ENCODE measurements around the gene HMGCL. TPM values are rescaled to one million over a fixed set of nuclear protein-coding genes. Genes with fewer than 3 reads are reported as not detected.
A peak's percentile ranks its signal among the peaks of the same experiment; 100 is the strongest.

Gene HMGCL
- total and polyA plus RNA-seq, 2 of the 13 experiments (the other 11 are each of a cell fraction or from before 2014, with no cell fraction given) = 21.3 to 41.4 TPM

GRCh38 chr1:23795676-23796465, 29.4 kb downstream of the HMGCL start:
- H3K4me1 ChIP-seq (ENCODE audit: insufficient read depth, low read length) = peaks cover 35% of the 10 kb centered on the region
- no peak overlapping the region for H3K9ac ChIP-seq (ENCODE audit: insufficient read depth, low read depth, low read length)
- peaks cover 9% of the 10 kb centered on the region; the same call in 1 of the 2 replicates for H4K20me1 ChIP-seq (ENCODE audit: insufficient read depth, low read length)
- H3K79me2 ChIP-seq (ENCODE audit: insufficient read depth, low read length) = peaks cover 31% of the 10 kb centered on the region
- no peak overlapping the region for H3K4me3 ChIP-seq (replicated peaks in 1 of 3; ENCODE audit: insufficient read depth in 1 of 3, low read depth in 2 of 3, low read length in 3 of 3)
- in situ Hi-C loops (cut with HindIII; ENCODE audit: extremely low pct_ligation_motif_present, low pct_unique_long_range_greater_than_20kb) (no loop called here), intact Hi-C loops (cut with micrococcal nuclease; ENCODE audit: unreplicated experiment) (no loop called here)
- DNase-seq (ENCODE audit: low spot score) (no peak), FAIRE-seq (no peak), ATAC-seq (no peak)
- H2AFZ ChIP-seq (ENCODE audit: low read length) = no peak overlapping the region
- peaks cover 16 to 44% of the 10 kb centered on the region in 2 experiments; a peak in 4 of 5 replicates for H3K36me3 ChIP-seq (replicated peaks in 1 of 2; ENCODE audit: control insufficient read depth in 1 of 2, insufficient read depth in 2 of 2, low read length in 2 of 2)
- H3K27me3 ChIP-seq (ENCODE audit: control insufficient read depth in 1 of 2, insufficient read depth in 2 of 2, low read length in 2 of 2) = no peaks in the 10 kb centered on the region; a peak in 1 of 5 replicates
- POLR2A ChIA-PET = interaction anchor here (10.9 kb wide), 1 partner anchor 18 kb away, joined by 154 read pairs; the partner anchor contains the start of gene PITHD1
- CTCF ChIA-PET (ENCODE audit: low intra/inter-chr PET ratio, low total read pairs) = interaction anchor here (1.2 kb wide), 1 partner anchor 24 kb away, joined by 4 read pairs; no protein-coding TSS in a partner anchor
- H3K27ac ChIP-seq (ENCODE audit: extremely low read length, insufficient read depth, low read length) = peak overlapping the region; percentile 25
- no peaks in the 10 kb centered on the region for H3K9me3 ChIP-seq (ENCODE audit: low read length)
- WGBS (ENCODE audit: low lambda C conversion rate) = 93% methylated on average over 5 of the region's 16 CpGs
- BruUV-seq (replicated peaks) = no TSS peak
- H3K4me2 ChIP-seq (ENCODE audit: low read depth, low read length) = no peak overlapping the region
- TF ChIP-seq ZNF605 (CRISPR knock-in tag; IDR thresholded peaks at IDR 0.05) = no peak
- TF ChIP-seq MXD1 (CRISPR knock-in tag; IDR thresholded peaks at IDR 0.05) = no peak
- no peak for TF ChIP-seq TCF12 (IDR thresholded peaks at IDR 0.05)
- no peak for TF ChIP-seq TCF12 (CRISPR knock-in tag; IDR thresholded peaks at IDR 0.05)
- no peak for TF ChIP-seq ZNF572 (CRISPR knock-in tag; IDR thresholded peaks at IDR 0.05)
- peak; percentile 69 for TF ChIP-seq RBFOX2 (IDR thresholded peaks at IDR 0.05; ENCODE audit: low read depth, low read length)
- no peak for TF ChIP-seq TRIM24 (CRISPR knock-in tag; IDR thresholded peaks at IDR 0.05)
- no peak for TF ChIP-seq MED8 (CRISPR knock-in tag; IDR thresholded peaks at IDR 0.05; ENCODE audit: insufficient replicate concordance)
- no peak for TF ChIP-seq FOXK2 (IDR thresholded peaks at IDR 0.05)
- no peak for TF ChIP-seq SRSF1 (optimal IDR thresholded peaks at IDR 0.05; ENCODE audit: low read depth, low read length)
- TF ChIP-seq PCBP2 (optimal IDR thresholded peaks at IDR 0.05; ENCODE audit: low read depth, low read length, poor library complexity, severe bottlenecking) = no peak
- TF ChIP-seq HNRNPLL (IDR thresholded peaks at IDR 0.05; ENCODE audit: low read depth, low read length, poor library complexity, severe bottlenecking) = peak; percentile 20
- TF ChIP-seq CTCF (CRISPR knock-in tag; IDR thresholded peaks at IDR 0.05) = no peak
- TF ChIP-seq ZNF234 (CRISPR knock-in tag; conservative IDR thresholded peaks at IDR 0.05) = no peak
- TF ChIP-seq ZNF530 (CRISPR knock-in tag; IDR thresholded peaks at IDR 0.05; ENCODE audit: low read depth) = no peak
- TF ChIP-seq TRAFD1 (CRISPR knock-in tag; IDR thresholded peaks at IDR 0.05; ENCODE audit: borderline replicate concordance) = no peak
- TF ChIP-seq HNRNPL (IDR thresholded peaks at IDR 0.05; ENCODE audit: low read depth, low read length) = 0 out of 2 replicates have a peak, but pooled peaks have one; percentile 14
- TF ChIP-seq ZNF101 (CRISPR knock-in tag; IDR thresholded peaks at IDR 0.05; ENCODE audit: borderline replicate concordance, low read depth) = no peak
- no peak for TF ChIP-seq ZNF616 (CRISPR knock-in tag; IDR thresholded peaks at IDR 0.05; ENCODE audit: low read depth)
